Cardiac muscle cell (in vitro differentiated cells and primary cell): Measurements from ENCODE around the gene MBTD1. TPM values are rescaled to one million over a fixed set of nuclear protein-coding genes. Genes with fewer than 3 reads are reported as not detected.
A peak's percentile ranks its signal among the peaks of the same experiment; 100 is the strongest.

Source experiments
- DNase-seq, 2 donors: peaks; one replicate each; pipeline versions ENCODE4 v3.0.0 to v3.0.0-alpha.2; 2010 to 2017; ENCODE audit warnings: low read depth in 1 of 2, low spot score in 1 of 2
- H3K27ac ChIP-seq: fragments of 200-600 bp; sonication (generic); 2 replicates; pipeline ENCODE4 v1.5.1; 2016
- H3K27me3 ChIP-seq: fragments of 200-600 bp; sonication (generic); 2 replicates; pipeline ENCODE4 v1.6.0; 2016; ENCODE audit warnings: control low read depth
- H3K36me3 ChIP-seq: fragments of 200-600 bp; sonication (generic); 2 replicates; pipeline ENCODE4 v1.5.1; 2016; ENCODE audit warnings: control low read depth
- H3K4me1 ChIP-seq: fragments of 200-600 bp; sonication (generic); 2 replicates; pipeline ENCODE4 v1.8.1; 2017; ENCODE audit warnings: low read depth, mild to moderate bottlenecking, mixed run types
- H3K4me3 ChIP-seq: fragments of 200-600 bp; sonication (generic); 2 replicates; pipeline ENCODE4 v1.5.1; 2016; ENCODE audit warnings: mild to moderate bottlenecking
- H3K9me3 ChIP-seq: fragments of 200-600 bp; sonication (generic); 2 replicates; pipeline ENCODE4 v1.5.1; 2017; ENCODE audit warnings: low read depth, mild to moderate bottlenecking, control low read depth
- polyA plus RNA-seq: library from polyadenylated mRNA; unstranded; fragments of >200 nt; fragmentation: Nextera tagmentation; extraction: Ambion mirVana; gene quantifications from 2 replicates; pipeline ENCODE4 v1.2.1, GENCODE V29; 2016
- total RNA-seq: library from RNA; depleted of rRNA; stranded (reverse); fragments of >200 nt; gene quantifications from 2 replicates; pipeline ENCODE4 v1.2.3, GENCODE V29; 2016
- TF ChIP-seq, protein P1 (sequence below): IDR thresholded peaks from 2 replicates; pipeline ENCODE4 v1.5.1; 2012; ENCODE audit warnings: low read depth, mild to moderate bottlenecking, low read length

The MBTD1 gene
- total and polyA plus RNA-seq, 2 experiments from 2014 or later, result 5.9 to 25.7 TPM

DNA sequence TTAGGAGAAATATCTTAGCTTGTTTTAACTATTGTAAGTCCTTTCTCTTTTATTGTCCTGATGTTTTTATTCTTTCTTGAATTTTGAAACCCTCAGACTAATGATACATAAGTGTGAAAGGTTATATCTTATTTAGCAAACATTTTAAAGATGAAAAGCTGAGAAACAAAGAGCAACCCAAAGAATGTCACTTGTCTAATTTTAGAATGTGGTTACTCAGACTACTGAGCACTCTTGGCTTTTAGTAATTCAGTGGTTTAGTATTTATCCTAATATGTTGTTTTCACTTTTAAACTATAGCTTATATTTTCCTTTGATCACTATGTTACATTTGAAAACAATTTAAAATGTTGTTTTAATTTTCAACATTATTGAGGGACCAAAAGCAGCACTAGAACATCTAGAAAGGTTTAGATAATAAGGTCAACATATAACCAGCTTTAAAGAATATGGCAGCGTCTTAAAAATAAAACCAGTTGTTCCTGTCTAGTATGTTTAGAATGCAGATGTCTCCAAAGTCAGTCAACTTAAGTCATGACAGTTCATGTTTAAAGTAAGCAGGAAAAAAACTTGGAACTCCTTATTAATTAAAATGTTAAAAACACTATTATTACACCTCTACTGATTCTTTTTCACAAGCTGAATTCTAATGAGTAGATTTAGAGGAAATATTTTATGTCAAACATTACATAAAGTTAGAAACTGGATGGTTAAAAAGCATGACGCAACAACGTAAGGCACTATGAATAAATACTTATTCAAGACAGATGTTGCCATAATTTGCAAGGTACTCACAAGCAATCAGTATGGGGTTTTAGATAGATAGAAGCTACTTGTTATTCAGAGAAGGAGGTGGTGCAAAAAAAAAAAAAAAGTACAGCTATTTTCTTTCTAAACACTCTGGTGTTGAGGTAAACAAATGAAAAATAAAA is 2.4 kb downstream of the MBTD1 start:
- TF ChIP-seq, protein P1, sequence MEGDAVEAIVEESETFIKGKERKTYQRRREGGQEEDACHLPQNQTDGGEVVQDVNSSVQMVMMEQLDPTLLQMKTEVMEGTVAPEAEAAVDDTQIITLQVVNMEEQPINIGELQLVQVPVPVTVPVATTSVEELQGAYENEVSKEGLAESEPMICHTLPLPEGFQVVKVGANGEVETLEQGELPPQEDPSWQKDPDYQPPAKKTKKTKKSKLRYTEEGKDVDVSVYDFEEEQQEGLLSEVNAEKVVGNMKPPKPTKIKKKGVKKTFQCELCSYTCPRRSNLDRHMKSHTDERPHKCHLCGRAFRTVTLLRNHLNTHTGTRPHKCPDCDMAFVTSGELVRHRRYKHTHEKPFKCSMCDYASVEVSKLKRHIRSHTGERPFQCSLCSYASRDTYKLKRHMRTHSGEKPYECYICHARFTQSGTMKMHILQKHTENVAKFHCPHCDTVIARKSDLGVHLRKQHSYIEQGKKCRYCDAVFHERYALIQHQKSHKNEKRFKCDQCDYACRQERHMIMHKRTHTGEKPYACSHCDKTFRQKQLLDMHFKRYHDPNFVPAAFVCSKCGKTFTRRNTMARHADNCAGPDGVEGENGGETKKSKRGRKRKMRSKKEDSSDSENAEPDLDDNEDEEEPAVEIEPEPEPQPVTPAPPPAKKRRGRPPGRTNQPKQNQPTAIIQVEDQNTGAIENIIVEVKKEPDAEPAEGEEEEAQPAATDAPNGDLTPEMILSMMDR, result no peak
- Histone ChIP-seq H3K9me3 (no peaks in the 10 kb centered on the region), H3K4me1 (peaks cover 30% of the 10 kb centered on the region), H3K27ac (peak overlapping the region; percentile 98), H3K36me3 (peaks cover 6% of the 10 kb centered on the region), H3K4me3 (peak overlapping the region; percentile 71), H3K27me3 (no peaks in the 10 kb centered on the region)
- DNase-seq, result peak in 1 of 2 donors; percentile 4

DNA sequence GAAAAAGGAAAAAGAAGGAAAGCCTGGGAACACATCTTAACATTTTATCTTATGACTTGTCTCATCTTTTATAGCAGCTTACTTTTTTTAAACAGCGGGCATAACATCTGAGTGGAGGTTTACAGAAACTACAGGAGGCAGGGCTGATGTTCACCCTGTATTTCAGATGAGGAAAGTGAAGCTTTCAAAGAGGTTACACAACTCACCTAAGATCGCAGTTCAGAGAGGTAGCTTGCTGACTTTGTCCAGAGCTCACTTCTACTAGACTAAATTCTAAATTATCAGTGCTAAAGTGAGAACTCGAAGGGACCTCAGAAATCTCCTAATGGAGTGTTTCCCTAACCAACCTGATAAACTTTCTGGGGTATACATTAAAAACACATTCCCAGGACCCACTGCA is 3.7 kb downstream of the MBTD1 start:
- no peaks in the 10 kb centered on the region for H3K27me3 ChIP-seq
- no peaks in the 10 kb centered on the region for H3K9me3 ChIP-seq
- TF ChIP-seq, protein P1, result no peak
- no peak for DNase-seq
- H3K4me1 ChIP-seq, result peaks cover 23% of the 10 kb centered on the region
- H3K36me3 ChIP-seq, result peaks cover 6% of the 10 kb centered on the region
- H3K4me3 ChIP-seq, result no peak overlapping the region
- H3K27ac ChIP-seq, result no peak overlapping the region

DNA sequence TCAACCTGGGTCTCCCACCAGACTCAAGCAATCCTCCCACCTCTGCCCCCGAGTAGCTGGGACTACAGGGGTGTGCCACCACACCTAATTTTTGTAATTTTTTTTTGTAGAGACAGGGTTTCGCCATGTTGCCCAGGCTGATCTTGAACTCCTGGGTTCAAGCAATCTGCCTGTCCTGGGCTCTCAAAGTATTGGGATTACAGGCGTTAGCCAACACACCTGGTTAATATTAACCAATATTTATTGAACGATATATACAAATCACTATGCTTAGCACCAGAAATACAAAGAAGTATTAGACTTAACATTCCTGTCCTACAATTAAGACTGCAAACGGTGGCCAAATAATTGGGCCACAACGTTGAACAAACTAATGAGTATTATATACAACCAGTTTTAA is 4.2 kb downstream of the MBTD1 start:
- peaks cover 6% of the 10 kb centered on the region for H3K36me3 ChIP-seq
- TF ChIP-seq, protein P1, result no peak
- no peaks in the 10 kb centered on the region for H3K9me3 ChIP-seq

DNA sequence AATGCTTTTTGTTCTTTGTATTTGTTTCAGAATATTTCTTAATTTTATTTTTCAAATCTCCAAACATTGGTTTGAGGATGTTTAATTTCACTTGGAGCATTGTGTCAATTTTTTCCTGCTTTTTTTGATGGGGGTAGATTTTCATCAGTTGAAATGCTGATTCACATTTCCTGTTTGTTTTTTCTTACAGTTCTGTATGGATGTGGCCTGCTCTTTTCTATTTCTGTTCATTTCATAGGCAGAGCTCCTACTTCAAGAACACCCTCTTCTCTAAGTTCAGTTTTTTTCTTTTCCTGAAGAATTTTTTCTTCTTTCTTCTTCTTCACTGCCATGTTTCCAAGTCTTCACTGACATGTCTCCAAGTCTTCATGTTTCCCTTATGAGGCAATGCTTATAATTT is 8.8 kb downstream of the MBTD1 start:
- peaks cover 6% of the 10 kb centered on the region for H3K36me3 ChIP-seq
- no peaks in the 10 kb centered on the region for H3K27me3 ChIP-seq
- TF ChIP-seq, protein P1, result no peak
- no peaks in the 10 kb centered on the region for H3K9me3 ChIP-seq
- peak in 1 of 2 donors; percentile 1 for DNase-seq
- no peaks in the 10 kb centered on the region for H3K4me1 ChIP-seq
- H3K27ac ChIP-seq, result no peak overlapping the region
- no peak overlapping the region for H3K4me3 ChIP-seq

More for the DNA sequence above, 4.2 kb downstream of the MBTD1 start:
- H3K27me3 ChIP-seq, result no peaks in the 10 kb centered on the region
- H3K4me3 ChIP-seq, result no peak overlapping the region
- no peak for DNase-seq
- H3K27ac ChIP-seq, result no peak overlapping the region
- peaks cover 23% of the 10 kb centered on the region for H3K4me1 ChIP-seq

DNA sequence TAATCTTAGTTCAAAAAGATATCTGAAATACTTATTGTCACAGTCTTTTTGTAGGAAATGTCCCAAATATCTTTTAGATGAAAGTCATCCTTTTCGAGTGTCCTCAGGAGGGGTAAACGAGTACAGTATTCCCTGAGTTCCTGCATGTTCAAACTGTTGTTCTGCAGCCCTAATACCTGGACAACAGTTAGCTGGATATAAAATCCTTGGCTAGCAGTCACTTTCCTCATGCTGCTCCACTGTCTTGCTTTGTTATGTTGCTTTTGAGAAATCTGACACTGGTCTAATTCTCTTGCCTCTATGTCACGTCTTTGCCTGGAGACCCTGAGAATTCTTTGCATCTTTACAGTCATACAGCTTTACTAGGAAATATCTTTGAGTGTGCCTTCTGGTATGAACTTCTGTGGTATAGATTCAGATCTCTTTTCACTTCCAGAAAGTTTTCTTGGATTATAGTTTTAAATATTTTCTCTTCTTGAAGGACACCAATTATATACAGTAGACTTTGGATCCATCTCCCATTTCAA is 9.5 kb downstream of the MBTD1 start:
- no peak for DNase-seq
- Histone ChIP-seq H3K4me1 (no peaks in the 10 kb centered on the region), H3K4me3 (no peak overlapping the region), H3K36me3 (peaks cover 6% of the 10 kb centered on the region), H3K9me3 (no peaks in the 10 kb centered on the region), H3K27me3 (no peaks in the 10 kb centered on the region), H3K27ac (no peak overlapping the region)
- TF ChIP-seq, protein P1, result no peak
